CD14-positive monocyte (primary cell): ENCODE measurements around the gene AGAP1. TPM values are rescaled to one million over a fixed set of nuclear protein-coding genes. Genes with fewer than 3 reads are reported as not detected.

ENCODE experiments used
- DNase-seq, 3 donors: peaks; one replicate each; pipeline ENCODE4 v3.0.0-alpha.2; 2011 to 2022
- H2AFZ ChIP-seq: 2 replicates; pipeline ENCODE4 v1.6.0; 2012; ENCODE audit warnings: mild to moderate bottlenecking, low read depth, low read length, inconsistent platforms; ENCODE audit not compliant: insufficient read depth, poor library complexity, severe bottlenecking
- H3K27ac ChIP-seq, 2 donors: 1 replicate in 1 of 2; 2 replicates in 1 of 2; pipeline ENCODE4 v1.5.1; 2012 to 2013; ENCODE audit warnings: low read length in 2 of 2, control low read depth in 1 of 2, inconsistent platforms in 1 of 2, low read depth in 1 of 2, mild to moderate bottlenecking in 1 of 2
- H3K27me3 ChIP-seq, 2 donors: one replicate each; pipeline versions ENCODE4 v1.6.0 to v1.6.1; 2011 to 2013; ENCODE audit warnings: low read length in 2 of 2; ENCODE audit not compliant: control insufficient read depth in 2 of 2, insufficient read depth in 2 of 2
- H3K36me3 ChIP-seq, 2 donors: replicated peaks in 1 of 2; 1 replicate in 1 of 2; 2 replicates in 1 of 2; pipeline versions ENCODE4 v1.5.1 to v1.6.1; 2012 to 2013; ENCODE audit warnings: low read length in 2 of 2, control low read depth in 1 of 2, inconsistent platforms in 1 of 2, mild to moderate bottlenecking in 1 of 2; ENCODE audit not compliant: insufficient read depth in 2 of 2, control insufficient read depth in 1 of 2
- H3K4me1 ChIP-seq, 2 donors: 1 replicate in 1 of 2; 2 replicates in 1 of 2; pipeline versions ENCODE4 v1.5.1 to v1.6.1; 2012 to 2013; ENCODE audit warnings: low read length in 2 of 2, control low read depth in 1 of 2, inconsistent platforms in 1 of 2, mild to moderate bottlenecking in 1 of 2, moderate library complexity in 1 of 2; ENCODE audit not compliant: insufficient read depth in 2 of 2, control insufficient read depth in 1 of 2
- H3K4me2 ChIP-seq: replicated peaks from 2 replicates; pipeline ENCODE3; 2012; ENCODE audit warnings: low read length, moderate library complexity, mild to moderate bottlenecking; ENCODE audit not compliant: poor library complexity, severe bottlenecking; ENCODE audit errors: extremely low read depth
- H3K4me3 ChIP-seq, 3 experiments: fragments of 200-600 bp in 1 of 3; sonication (generic) in 1 of 3; replicated peaks in 1 of 3; 1 replicate in 2 of 3; 2 replicates in 1 of 3; pipeline ENCODE4 v1.5.1; 2011 to 2013; ENCODE audit warnings: low read length in 3 of 3, mild to moderate bottlenecking in 3 of 3, control low read depth in 2 of 3, low read depth in 2 of 3, inconsistent platforms in 1 of 3, moderate library complexity in 1 of 3
- H3K79me2 ChIP-seq: 2 replicates; pipeline ENCODE4 v1.6.0; 2012; ENCODE audit warnings: mild to moderate bottlenecking, control low read depth, inconsistent platforms, low read length, moderate library complexity; ENCODE audit not compliant: insufficient read depth
- H3K9ac ChIP-seq: 2 replicates; pipeline ENCODE4 v1.6.0; 2017; ENCODE audit warnings: low read length, mild to moderate bottlenecking; ENCODE audit not compliant: insufficient read depth, poor library complexity, severe bottlenecking
- H3K9me3 ChIP-seq, 2 donors: replicated peaks in 1 of 2; 1 replicate in 1 of 2; 2 replicates in 1 of 2; pipeline versions ENCODE4 v1.5.1 to v1.6.1; 2012 to 2013; ENCODE audit warnings: low read length in 2 of 2, control low read depth in 1 of 2; ENCODE audit not compliant: control insufficient read depth in 1 of 2, insufficient read depth in 1 of 2
- H4K20me1 ChIP-seq: 2 replicates; pipeline ENCODE4 v1.6.0; 2012; ENCODE audit warnings: mild to moderate bottlenecking, low read length, control low read depth, moderate library complexity; ENCODE audit not compliant: insufficient read depth
- H3K27ac Mint-ChIP-seq, 7 donors: one replicate each; pipeline ENCODE4 v1.8.0; 2020; ENCODE audit warnings: mild to moderate bottlenecking in 7 of 7, mixed read lengths in 7 of 7, moderate library complexity in 6 of 7, inconsistent platforms in 2 of 7
- H3K27me3 Mint-ChIP-seq, 3 donors: one replicate each; pipeline ENCODE4 v1.8.0; 2021 to 2022; ENCODE audit warnings: low read depth in 3 of 3, mild to moderate bottlenecking in 3 of 3, mixed read lengths in 3 of 3, moderate library complexity in 3 of 3, inconsistent platforms in 1 of 3
- H3K36me3 Mint-ChIP-seq, 2 donors: one replicate each; pipeline ENCODE4 v1.8.0; 2020; ENCODE audit warnings: mixed read lengths in 2 of 2, inconsistent platforms in 1 of 2, mild to moderate bottlenecking in 1 of 2
- H3K4me1 Mint-ChIP-seq: one replicate; pipeline ENCODE4 v1.8.0; 2020; ENCODE audit warnings: mild to moderate bottlenecking, mixed read lengths
- H3K4me3 Mint-ChIP-seq, 2 donors: one replicate each; pipeline ENCODE4 v1.8.0; 2020; ENCODE audit warnings: mild to moderate bottlenecking in 2 of 2, mixed read lengths in 2 of 2, moderate library complexity in 1 of 2
- H3K9me3 Mint-ChIP-seq, 7 donors: one replicate each; pipeline ENCODE4 v1.8.0; 2020 to 2022; ENCODE audit warnings: mixed read lengths in 7 of 7, mild to moderate bottlenecking in 6 of 7, moderate library complexity in 6 of 7, inconsistent platforms in 2 of 7
- CTCF ChIP-seq: fragments of 200-600 bp; IDR thresholded peaks from one replicate; pipeline ENCODE4 v1.8.0; 2022; ENCODE audit warnings: antibody characterized with exemption, mild to moderate bottlenecking
- WGBS: methylation state at CpG from one replicate; pipeline ENCODE4 v1.1.5; 2013; ENCODE audit warnings: missing lambda C conversion rate; ENCODE audit not compliant: insufficient coverage; 5-methylcytosine and 5-hydroxymethylcytosine counted together
- intact Hi-C, 2 donors: fragments of 100-400 bp; cut with micrococcal nuclease; formaldehyde crosslinking; loops; one replicate each; pipeline versions ENCODE4 v1.15.0 to v1.15.1; 2023
- polyA plus RNA-seq, 3 donors: library from polyadenylated mRNA; depleted of rRNA in 1 of 3; unstranded in 2 of 3; stranded (reverse) in 1 of 3; fragments of 300-500 nt in 2 of 3; fragments of >200 nt in 1 of 3; fragmentation: Illumina TruSeq in 2 of 3; gene quantifications; 1 replicate in 2 of 3; 2 replicates in 1 of 3; pipeline ENCODE4 v1.2.3, GENCODE V29; 2012 to 2021

AGAP1 gene
- polyA plus RNA-seq, 3 donors, result 0.12 TPM; not detected in 2

GRCh38 chr2:235598026-235598425 lies 104.2 kb downstream of the AGAP1 start:
- Mint-ChIP-seq H3K9me3 (peaks cover 2 to 12% (median 6%) of the 10 kb centered on the region in 7 donors), H3K4me3 (no peak overlapping the region), H3K27me3 (peaks cover 0 to 6% (median 1%) of the 10 kb centered on the region in 3 donors), H3K27ac (no peak overlapping the region), H3K4me1 (no peaks in the 10 kb centered on the region), H3K36me3 (no peaks in the 10 kb centered on the region)
- no peaks in the 10 kb centered on the region for H3K79me2 ChIP-seq
- H3K36me3 ChIP-seq, result no peaks in the 10 kb centered on the region
- WGBS, result 98% methylated on average over 15 of the region's 19 CpGs
- no peak overlapping the region for H3K9ac ChIP-seq
- intact Hi-C loops, result loop anchor here in 1 of 2 donors (5.0 kb wide), 1 partner anchor 149 kb away; no protein-coding TSS in a partner anchor
- H3K9me3 ChIP-seq, result no peaks in the 10 kb centered on the region
- no peak overlapping the region for H3K4me2 ChIP-seq
- H3K27me3 ChIP-seq, result no peaks in the 10 kb centered on the region
- H3K4me1 ChIP-seq, result no peaks in the 10 kb centered on the region
- H3K27ac ChIP-seq, result no peak overlapping the region
- H3K4me3 ChIP-seq, result no peak overlapping the region
- no peak overlapping the region for H2AFZ ChIP-seq
- no peak for DNase-seq
- no peaks in the 10 kb centered on the region for H4K20me1 ChIP-seq
- no peak for TF ChIP-seq CTCF

GRCh38 chr2:235598532-235599531 lies 105.0 kb downstream of the AGAP1 start:
- Histone ChIP-seq H3K36me3 (no peaks in the 10 kb centered on the region), H3K27ac (no peak overlapping the region), H3K4me1 (no peaks in the 10 kb centered on the region), H3K4me3 (no peak overlapping the region), H4K20me1 (no peaks in the 10 kb centered on the region), H3K27me3 (no peaks in the 10 kb centered on the region), H3K79me2 (no peaks in the 10 kb centered on the region), H2AFZ (no peak overlapping the region), H3K9me3 (no peaks in the 10 kb centered on the region), H3K4me2 (no peak overlapping the region), H3K9ac (no peak overlapping the region)
- no peak for TF ChIP-seq CTCF
- intact Hi-C loops, result loop anchor here in 1 of 2 donors (5.0 kb wide), 1 partner anchor 148 kb away; no protein-coding TSS in a partner anchor
- H3K27ac Mint-ChIP-seq, result no peak overlapping the region
- H3K4me3 Mint-ChIP-seq, result no peak overlapping the region
- H3K9me3 Mint-ChIP-seq, result peaks cover 5 to 14% (median 8%) of the 10 kb centered on the region in 7 donors
- H3K4me1 Mint-ChIP-seq, result no peaks in the 10 kb centered on the region
- DNase-seq, result no peak
- no peaks in the 10 kb centered on the region for H3K36me3 Mint-ChIP-seq
- peaks cover 0 to 3% (median 0%) of the 10 kb centered on the region in 3 donors for H3K27me3 Mint-ChIP-seq
- WGBS, result 85% methylated on average over 7 of the region's 20 CpGs
